Measurements from ENCODE around the gene LRRC3C.
A peak's percentile ranks its signal among the peaks of the same experiment; 100 is the strongest.
"Not testable (repeated sequence)": the region's sequence is repeated elsewhere in the genome, so short reads cannot be mapped to it uniquely, and the experiment has no call there.

Gene LRRC3C

GRCh38 chr17:39927101-39927928 is at the start of gene LRRC3C, which contains the start of gene ORMDL3:
Gene LRRC3C, plus strand, starts transcription at chr17:39927732. Its CDS starts 13,792 bp downstream, at chr17:39941524.
Gene ORMDL3, minus strand, starts transcription at chr17:39927601. Its CDS starts 3,398 bp downstream, at chr17:39924203.
- peaks cover 13% of the 10 kb centered on the region; the same call in 1 of the 2 replicates for H3K36me3 ChIP-seq (ENCODE audit: insufficient read depth, low read length)
- peak within 1 kb of the TSS; percentile 86 for H3K4me3 ChIP-seq (ENCODE audit: low read length, poor library complexity, severe bottlenecking)
- no peaks in the 10 kb centered on the region for H3K9me3 ChIP-seq (ENCODE audit: insufficient read depth, low read depth, low read length)
- peaks cover 37% of the 10 kb centered on the region for H3K4me1 ChIP-seq (ENCODE audit: insufficient read depth, low read length, poor library complexity, severe bottlenecking)
- peak within 1 kb of the TSS; percentile 81 for H3K9ac ChIP-seq (ENCODE audit: low read depth, low read length, poor library complexity, severe bottlenecking)
- peaks cover 29% of the 10 kb centered on the region for H4K20me1 ChIP-seq (ENCODE audit: insufficient read depth, low read length, poor library complexity, severe bottlenecking)
- H3F3A ChIP-seq (ENCODE audit: low read depth): no peaks in the 10 kb centered on the region
- TF ChIP-seq CTCF (conservative IDR thresholded peaks at IDR 0.05; ENCODE audit: low read length): no peak
- TF ChIP-seq EZH2phosphoT487 (IDR thresholded peaks at IDR 0.05; ENCODE audit: borderline replicate concordance): no peak
- peak within 1 kb of the TSS; percentile 93 for H3K4me2 ChIP-seq (ENCODE audit: low read depth, low read length, poor library complexity, severe bottlenecking)
- H2AFZ ChIP-seq (ENCODE audit: low read length): peak within 1 kb of the TSS; percentile 93
- H3K27me3 ChIP-seq (ENCODE audit: insufficient read depth, low read length, poor library complexity, severe bottlenecking): no peaks in the 10 kb centered on the region
- no peaks in the 10 kb centered on the region for H3K9me2 ChIP-seq (replicated peaks; ENCODE audit: low read depth, low read length)
- peaks cover 47% of the 10 kb centered on the region for H3K79me2 ChIP-seq (ENCODE audit: insufficient read depth, low read length)

GRCh38 chr17:39886102-39886501 is 41.4 kb upstream of the LRRC3C start:
- not testable (repeated sequence) for H4K20me1 ChIP-seq (ENCODE audit: insufficient read depth, low read length, poor library complexity, severe bottlenecking); H3K4me3 ChIP-seq (ENCODE audit: low read length, poor library complexity, severe bottlenecking); H3K36me3 ChIP-seq (ENCODE audit: insufficient read depth, low read length); H3K9me3 ChIP-seq (ENCODE audit: insufficient read depth, low read depth, low read length); H3K4me2 ChIP-seq (ENCODE audit: low read depth, low read length, poor library complexity, severe bottlenecking); H2AFZ ChIP-seq (ENCODE audit: low read length); H3K4me1 ChIP-seq (ENCODE audit: insufficient read depth, low read length, poor library complexity, severe bottlenecking); H3K9ac ChIP-seq (ENCODE audit: low read depth, low read length, poor library complexity, severe bottlenecking); H3K79me2 ChIP-seq (ENCODE audit: insufficient read depth, low read length); H3F3A ChIP-seq (ENCODE audit: low read depth); H3K9me2 ChIP-seq (replicated peaks; ENCODE audit: low read depth, low read length)
- peaks cover 12% of the 10 kb centered on the region for H3K27me3 ChIP-seq (ENCODE audit: insufficient read depth, low read length, poor library complexity, severe bottlenecking)

- no peaks in the 10 kb centered on the region for H4K20me1 ChIP-seq (ENCODE audit: insufficient read depth, low read length, poor library complexity, severe bottlenecking)
These were observed 40.5 kb upstream of the LRRC3C start for GRCh38 chr17:39887078-39887477.

More at GRCh38 chr17:39887078-39887477, 40.5 kb upstream of the LRRC3C start:
- H3K79me2 ChIP-seq (ENCODE audit: insufficient read depth, low read length): no peaks in the 10 kb centered on the region
- H3K36me3 ChIP-seq (ENCODE audit: insufficient read depth, low read length): no peaks in the 10 kb centered on the region
- no peak overlapping the region for H2AFZ ChIP-seq (ENCODE audit: low read length)
- peaks cover 15% of the 10 kb centered on the region for H3K27me3 ChIP-seq (ENCODE audit: insufficient read depth, low read length, poor library complexity, severe bottlenecking)
- TF ChIP-seq CTCF (conservative IDR thresholded peaks at IDR 0.05; ENCODE audit: low read length): no peak
- no peak for TF ChIP-seq EZH2phosphoT487 (IDR thresholded peaks at IDR 0.05; ENCODE audit: borderline replicate concordance)
- no peaks in the 10 kb centered on the region for H3K4me1 ChIP-seq (ENCODE audit: insufficient read depth, low read length, poor library complexity, severe bottlenecking)
- no peak overlapping the region for H3K4me2 ChIP-seq (ENCODE audit: low read depth, low read length, poor library complexity, severe bottlenecking)
- no peaks in the 10 kb centered on the region for H3K9me2 ChIP-seq (replicated peaks; ENCODE audit: low read depth, low read length)
- no peak overlapping the region for H3K9ac ChIP-seq (ENCODE audit: low read depth, low read length, poor library complexity, severe bottlenecking)
- H3F3A ChIP-seq (ENCODE audit: low read depth): no peaks in the 10 kb centered on the region
- H3K4me3 ChIP-seq (ENCODE audit: low read length, poor library complexity, severe bottlenecking): no peak overlapping the region
- no peaks in the 10 kb centered on the region for H3K9me3 ChIP-seq (ENCODE audit: insufficient read depth, low read depth, low read length)

All from Loucy (cell line).